GM21360 (cell line): ENCODE measurements around the gene RTN4R.
"Not testable (repeated sequence)": the region's sequence is repeated elsewhere in the genome, so short reads cannot be mapped to it uniquely, and the experiment has no call there.

ENCODE experiments used
- ATAC-seq: cut with Tn5 transposase; IDR thresholded peaks from one replicate; pipeline ENCODE4 v1.9.1; 2021; ENCODE audit warnings: mild to moderate bottlenecking, moderate library complexity; ENCODE audit not compliant: unreplicated experiment

The RTN4R gene

GRCh38 chr22:20289182-20290044, 21.3 kb upstream of the RTN4R start:
- ATAC-seq: not testable (repeated sequence)

- ATAC-seq: not testable (repeated sequence)
These were observed 18.8 kb upstream of the RTN4R start for GRCh38 chr22:20286784-20287423.

DNA sequence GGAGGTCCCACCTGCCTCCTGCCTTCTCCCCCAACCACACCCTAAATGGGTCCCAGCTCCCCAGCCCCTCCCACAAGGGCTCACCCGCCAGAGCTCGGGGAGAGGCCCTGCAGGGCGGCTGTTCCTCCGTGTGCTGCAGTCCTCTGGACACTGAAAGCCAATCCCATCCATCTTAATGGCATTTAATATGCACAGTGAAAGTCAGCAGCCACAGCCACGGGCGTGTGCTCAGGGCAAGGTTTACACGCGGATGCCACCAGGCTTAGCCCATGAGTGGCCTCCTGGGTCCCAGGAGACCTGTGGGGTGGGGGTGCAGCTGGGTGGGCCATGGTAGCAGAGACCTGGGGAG, 18.2 kb upstream of the RTN4R start:
- not testable (repeated sequence) for ATAC-seq

- not testable (repeated sequence) for ATAC-seq
These were observed 17.6 kb upstream of the RTN4R start for GRCh38 chr22:20285473-20286311.

GRCh38 chr22:20284471-20285086, 16.5 kb upstream of the RTN4R start:
- ATAC-seq: no peak

DNA sequence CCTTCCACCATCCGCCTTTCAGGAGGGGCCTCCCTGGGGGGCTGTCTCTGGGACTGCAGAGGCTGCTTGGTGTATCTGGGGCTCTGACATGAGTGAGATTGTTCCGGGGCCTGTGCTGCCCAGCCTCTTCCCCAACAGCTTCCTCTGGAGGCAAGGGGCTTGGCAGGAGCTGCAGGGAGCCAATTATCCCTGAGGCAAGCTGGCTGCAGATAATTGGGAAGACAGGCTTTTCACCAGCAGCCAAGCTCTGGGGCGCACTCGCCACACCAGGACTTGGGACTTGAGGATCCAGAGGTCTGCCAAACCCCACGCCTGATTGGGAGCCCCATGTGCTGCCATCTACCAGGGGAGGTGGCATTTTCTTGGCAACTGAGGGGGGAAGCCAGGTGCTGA, 15.6 kb upstream of the RTN4R start:
- ATAC-seq: no peak

DNA sequence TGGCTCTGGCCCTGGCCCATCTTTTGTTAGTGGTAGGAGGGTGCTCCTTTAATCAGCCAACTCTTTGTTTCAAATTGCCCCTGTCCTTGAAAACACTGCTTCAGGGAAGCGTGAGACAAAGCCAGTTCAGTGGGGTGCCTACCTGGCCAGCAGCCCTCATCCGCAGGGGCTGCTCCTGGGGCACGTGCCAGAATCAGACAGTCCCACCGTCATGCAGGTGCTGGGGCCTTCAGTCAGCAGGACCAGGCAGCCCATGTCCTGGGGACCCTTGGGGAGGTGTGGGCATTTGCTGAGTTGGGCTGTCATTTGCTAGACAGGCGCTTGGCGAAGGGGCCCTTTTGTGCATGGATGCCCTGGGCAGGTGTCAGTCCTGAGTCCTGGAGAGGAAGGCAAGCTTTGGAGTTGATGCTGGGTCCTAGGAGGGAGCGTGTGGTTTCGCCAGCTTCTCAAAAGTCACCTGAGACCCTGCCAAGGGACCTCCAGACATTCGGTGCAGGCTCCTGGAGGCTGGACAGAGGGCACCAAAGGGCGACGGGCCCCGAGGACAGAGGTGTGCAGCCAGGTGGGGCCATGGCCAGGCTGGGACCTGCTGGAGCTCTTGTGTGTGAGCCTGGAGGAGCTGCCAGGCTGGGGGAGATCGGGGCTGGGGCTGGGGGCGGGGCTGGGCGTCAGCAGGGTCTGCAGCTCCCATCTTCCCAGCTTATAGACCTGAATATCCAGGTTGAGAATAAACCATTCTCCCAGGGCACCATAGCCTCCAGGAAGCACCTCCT, 15.0 kb upstream of the RTN4R start:
- ATAC-seq: no peak

DNA sequence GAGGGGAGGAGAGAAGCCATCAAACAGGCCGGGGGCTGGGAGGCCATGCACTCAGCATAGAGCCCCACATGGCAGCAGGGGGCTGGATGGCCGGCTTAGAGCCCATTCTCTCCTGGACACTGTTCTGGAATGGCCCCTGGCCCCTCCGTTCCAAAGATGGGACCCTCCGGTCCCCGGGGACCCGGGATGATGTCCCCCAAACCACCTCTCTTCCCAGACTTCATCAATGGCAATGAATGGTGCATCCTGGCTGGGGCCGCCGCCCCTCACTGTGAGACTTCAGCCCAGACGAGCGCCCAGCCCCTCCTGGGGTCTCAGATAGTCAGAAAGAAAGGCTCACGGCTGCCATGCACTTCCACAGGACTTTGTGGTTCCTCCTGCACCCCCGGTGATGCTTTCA, 13.8 kb upstream of the RTN4R start:
- ATAC-seq: no peak

GRCh38 chr22:20281473-20281872, 13.4 kb upstream of the RTN4R start:
- ATAC-seq: not testable (repeated sequence)

DNA sequence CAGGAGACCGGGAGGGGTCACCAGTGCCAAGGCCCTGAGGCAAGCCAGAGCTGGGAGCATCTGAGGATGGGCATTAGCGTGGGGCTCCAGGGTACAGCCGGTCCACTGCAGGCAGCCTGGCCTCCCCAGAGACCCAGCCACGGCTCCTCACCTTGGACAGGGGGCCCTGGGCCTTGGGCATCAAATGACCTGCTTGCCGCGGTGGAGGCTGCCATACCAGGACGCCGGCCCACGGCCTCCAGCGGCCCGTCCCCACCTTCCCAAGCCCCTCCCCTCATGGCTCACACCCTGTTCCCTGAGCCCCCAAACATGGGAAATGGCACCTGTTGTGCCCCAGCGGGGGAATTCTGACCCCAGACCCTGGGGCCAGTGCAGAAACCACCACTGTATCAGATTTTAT, 12.7 kb upstream of the RTN4R start:
- ATAC-seq: no peak

GRCh38 chr22:20280163-20280562, 12.0 kb upstream of the RTN4R start:
- not testable (repeated sequence) for ATAC-seq

GRCh38 chr22:20279662-20280134, 11.6 kb upstream of the RTN4R start:
- no peak for ATAC-seq

DNA sequence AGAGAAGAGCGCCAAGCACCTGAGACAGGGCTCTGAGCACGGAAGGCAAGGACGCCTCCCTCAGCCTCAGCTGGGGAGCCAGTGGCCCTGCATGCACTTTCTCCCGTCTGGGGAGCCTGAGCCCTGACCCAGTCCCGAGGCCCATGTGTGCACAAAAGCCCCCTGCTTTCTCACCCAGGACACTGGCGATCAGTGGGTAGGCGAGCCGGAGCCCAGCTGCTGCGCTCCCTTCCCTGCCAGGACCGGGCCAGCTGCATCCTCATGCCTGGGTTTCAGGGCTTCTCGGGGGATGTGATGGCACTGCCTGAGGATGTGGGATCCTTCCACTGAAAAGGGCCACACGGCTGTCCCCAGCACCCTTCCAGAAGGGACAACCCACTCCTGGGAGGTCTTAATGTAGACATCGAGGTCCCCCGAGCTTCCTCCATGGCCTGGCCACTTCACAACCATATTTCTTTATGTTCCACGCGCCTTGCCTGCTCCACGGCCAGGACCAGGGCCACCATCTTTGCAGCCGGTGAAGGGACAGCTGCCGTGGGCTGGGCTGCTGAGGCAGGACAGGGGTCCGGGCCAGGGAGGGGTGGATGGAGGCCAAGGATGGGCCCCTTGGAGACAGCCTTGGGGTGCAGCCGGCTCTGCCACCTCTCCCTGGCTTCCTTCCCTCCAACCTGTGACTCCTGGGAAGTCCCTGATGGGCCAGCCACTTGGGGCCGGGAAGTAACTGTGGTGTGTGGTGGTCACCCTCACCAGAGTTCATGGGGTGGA, 10.8 kb upstream of the RTN4R start:
- not testable (repeated sequence) for ATAC-seq

GRCh38 chr22:20277936-20278635, 10.0 kb upstream of the RTN4R start:
- ATAC-seq: not testable (repeated sequence)

DNA sequence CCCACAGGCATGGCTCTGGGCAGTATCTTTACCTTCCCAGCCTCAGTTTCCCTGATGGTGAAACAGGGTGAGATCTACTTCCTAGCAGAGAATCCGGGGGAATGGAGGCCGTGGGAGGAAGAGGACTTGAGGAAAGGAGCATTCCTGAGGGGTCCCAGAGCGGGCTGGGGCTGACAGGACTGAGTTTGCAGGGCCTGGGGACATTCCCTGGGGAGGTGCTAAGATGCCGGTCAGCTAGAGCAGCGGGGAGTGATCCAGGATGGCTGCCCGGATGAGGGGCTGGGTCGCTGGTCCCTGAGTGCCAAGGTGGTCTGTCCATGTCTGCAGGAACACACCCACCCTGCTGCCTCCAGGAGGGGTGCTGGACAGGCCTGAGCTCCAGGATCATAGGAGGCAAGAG, 8.3 kb upstream of the RTN4R start:
- no peak for ATAC-seq

DNA sequence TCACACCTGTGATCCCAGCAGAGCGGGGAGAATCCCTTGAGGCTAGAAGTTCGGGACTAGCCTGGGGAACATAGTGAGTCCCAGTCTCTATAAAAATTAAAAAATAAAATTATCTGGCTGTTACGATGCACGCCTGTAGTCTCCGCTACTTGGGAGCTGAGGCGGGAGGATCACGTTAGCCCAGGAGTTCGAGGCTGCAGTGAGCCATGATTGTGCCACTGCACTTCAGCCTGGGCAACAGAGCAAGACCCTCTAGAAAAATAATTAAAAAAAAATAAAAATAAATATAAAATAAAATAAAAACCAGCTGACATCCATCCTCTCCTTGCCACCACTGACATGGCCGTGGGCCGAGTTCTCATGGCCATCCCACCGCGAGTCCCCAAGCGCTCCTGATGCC, 7.7 kb upstream of the RTN4R start:
- no peak for ATAC-seq

DNA sequence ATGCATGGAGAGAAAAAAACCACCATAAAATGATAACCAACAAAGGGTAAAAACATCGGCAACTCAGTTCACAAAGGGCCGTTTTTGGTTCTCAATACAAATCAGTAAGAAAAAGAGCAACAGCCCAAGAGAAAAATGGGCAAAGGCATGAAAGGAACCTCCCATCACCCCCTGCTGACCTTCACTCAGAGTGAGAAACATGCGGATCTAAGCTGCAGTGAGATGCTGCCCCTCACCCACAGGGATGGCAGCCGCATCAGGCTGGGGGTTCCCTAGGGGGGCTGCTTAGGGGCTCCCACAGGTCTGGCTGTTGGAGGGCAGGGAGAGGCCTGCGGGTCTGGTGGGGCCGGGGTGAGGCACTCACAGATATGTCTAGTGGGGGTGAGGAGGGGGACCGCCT, 7.2 kb upstream of the RTN4R start:
- ATAC-seq: not testable (repeated sequence)

DNA sequence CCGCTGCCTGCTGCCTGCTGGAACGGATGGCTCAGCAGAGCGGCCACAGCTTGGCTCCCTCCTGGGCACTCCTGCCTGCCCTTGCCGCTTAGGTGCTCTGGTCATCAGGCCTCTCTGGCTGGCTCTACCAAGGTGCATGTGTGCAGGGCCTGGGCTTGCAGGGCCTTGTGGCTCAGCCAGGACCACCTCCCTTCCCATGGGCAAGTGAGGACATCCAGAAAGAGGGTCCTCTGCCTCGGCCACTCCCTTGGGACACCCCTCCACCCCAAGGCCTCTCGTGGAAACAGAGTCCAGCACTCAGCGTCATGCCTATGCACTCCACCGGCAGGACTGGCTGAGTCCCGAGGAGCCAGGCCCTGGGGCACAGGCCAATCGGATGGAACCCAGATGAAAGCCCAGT, 6.3 kb upstream of the RTN4R start:
- ATAC-seq: not testable (repeated sequence)

- ATAC-seq: no peak
These were observed 5.7 kb upstream of the RTN4R start for GRCh38 chr22:20273758-20274181.
